Activated CD4-positive, alpha-beta T cell treated with anti-CD3 and anti-CD28 coated beads, Interleukin-2, amount 10 ng/mL, durations not matched to agents 7 days and 5 days (primary cell): ENCODE data around the gene NUP214. TPM values are rescaled to one million over a fixed set of nuclear protein-coding genes. Genes with fewer than 3 reads are reported as not detected.
"Not testable (repeated sequence)": the region's sequence is repeated elsewhere in the genome, so short reads cannot be mapped to it uniquely, and the experiment has no call there.

ENCODE experiments used
- CTCF ChIA-PET: fragments of 350-600 bp; sonication (Branson Sonifier 250); formaldehyde crosslinking; loops from one replicate; lab custom pipeline; 2021; ENCODE audit warnings: antibody characterized with exemption; lab: Charles Lee
- POLR2A ChIA-PET: fragments of 350-600 bp; sonication (Branson Sonifier 250); formaldehyde crosslinking; loops from one replicate; lab custom pipeline; 2021; ENCODE audit warnings: antibody characterized with exemption; lab: Charles Lee
- DNase-seq: peaks from one replicate; pipeline ENCODE4 v3.0.0-alpha.2; 2020
- H3K27ac Mint-ChIP-seq: one replicate; pipeline ENCODE4 v1.8.0; 2021; ENCODE audit warnings: mild to moderate bottlenecking, moderate library complexity, mixed read lengths
- H3K27me3 Mint-ChIP-seq: one replicate; pipeline ENCODE4 v1.8.0; 2021; ENCODE audit warnings: mixed read lengths
- H3K36me3 Mint-ChIP-seq: one replicate; pipeline ENCODE4 v1.8.0; 2021; ENCODE audit warnings: low read depth, mixed read lengths
- H3K4me1 Mint-ChIP-seq: one replicate; pipeline ENCODE4 v1.8.0; 2021; ENCODE audit warnings: mixed read lengths
- H3K4me3 Mint-ChIP-seq: one replicate; pipeline ENCODE4 v1.8.0; 2021; ENCODE audit warnings: mild to moderate bottlenecking, moderate library complexity, mixed read lengths
- H3K9me3 Mint-ChIP-seq: one replicate; pipeline ENCODE4 v1.8.0; 2021; ENCODE audit warnings: mixed read lengths
- total RNA-seq, 2 experiments: library from RNA; stranded (reverse); gene quantifications; one replicate each; pipeline ENCODE4 v1.2.3, GENCODE V29; 2021

The NUP214 gene
- total RNA-seq, 2 experiments from 2014 or later: 58.0 to 69.4 TPM

DNA sequence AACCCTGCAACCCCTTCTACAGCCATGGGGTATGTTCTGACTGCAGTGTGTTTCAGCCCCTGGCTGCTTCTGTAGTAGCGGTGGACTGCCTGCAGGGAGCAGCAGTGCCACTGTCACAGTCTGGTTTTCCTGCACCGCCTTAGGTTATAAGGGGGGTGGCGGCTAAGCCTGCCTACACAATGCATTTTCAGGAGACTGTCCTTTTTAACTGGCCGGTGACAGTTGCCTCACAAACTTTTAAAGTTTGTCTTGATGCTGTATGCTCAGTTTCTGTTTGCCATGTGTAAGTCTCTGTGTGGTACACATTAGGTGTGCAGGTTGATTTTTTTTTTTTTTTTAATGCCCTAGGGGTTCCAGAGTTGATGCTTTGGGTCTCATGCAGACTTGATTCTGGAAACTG is 53.0 kb downstream of the NUP214 start:
- Mint-ChIP-seq H3K27me3 (no peaks in the 10 kb centered on the region), H3K9me3 (no peaks in the 10 kb centered on the region), H3K36me3 (peaks cover 57% of the 10 kb centered on the region), H3K27ac (peak overlapping the region; percentile 52), H3K4me1 (peaks cover 8% of the 10 kb centered on the region), H3K4me3 (no peak overlapping the region)
- DNase-seq: peak; percentile 85
- ChIA-PET CTCF (interaction anchor here (0.5 to 5.8 kb wide), 6 partner anchors 72 to 286 kb away, joined by 3 to 42 read pairs (median 4); no protein-coding TSS in a partner anchor), POLR2A (no interaction called here)

DNA sequence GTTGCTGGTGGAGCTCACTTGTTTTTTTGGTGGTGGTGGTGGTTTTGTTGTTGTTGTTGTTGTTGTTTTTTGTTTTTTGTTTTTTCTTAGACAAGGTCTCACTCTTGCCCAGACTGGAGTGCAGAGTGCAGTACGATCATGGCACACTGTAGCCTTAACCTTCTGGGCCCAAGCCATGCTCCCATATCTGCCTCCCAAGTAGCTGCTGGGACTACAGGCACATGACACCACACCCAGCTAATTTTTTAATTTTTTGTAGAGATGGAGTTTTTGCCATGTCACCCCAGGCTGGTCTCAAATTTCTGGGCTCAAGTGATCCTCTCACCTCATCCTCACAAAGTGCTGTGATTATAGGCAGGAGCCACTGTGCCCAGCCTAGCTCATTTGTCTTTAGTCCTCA is 53.5 kb downstream of the NUP214 start:
- Mint-ChIP-seq H3K4me1 (peaks cover 8% of the 10 kb centered on the region), H3K9me3 (no peaks in the 10 kb centered on the region), H3K4me3 (no peak overlapping the region), H3K36me3 (peaks cover 56% of the 10 kb centered on the region), H3K27ac (peak overlapping the region; percentile 43), H3K27me3 (no peaks in the 10 kb centered on the region)
- ChIA-PET POLR2A (no interaction called here), CTCF (interaction anchor here (0.5 to 5.8 kb wide), 6 partner anchors 71 to 285 kb away, joined by 3 to 42 read pairs (median 3); no protein-coding TSS in a partner anchor)
- DNase-seq: no peak

DNA sequence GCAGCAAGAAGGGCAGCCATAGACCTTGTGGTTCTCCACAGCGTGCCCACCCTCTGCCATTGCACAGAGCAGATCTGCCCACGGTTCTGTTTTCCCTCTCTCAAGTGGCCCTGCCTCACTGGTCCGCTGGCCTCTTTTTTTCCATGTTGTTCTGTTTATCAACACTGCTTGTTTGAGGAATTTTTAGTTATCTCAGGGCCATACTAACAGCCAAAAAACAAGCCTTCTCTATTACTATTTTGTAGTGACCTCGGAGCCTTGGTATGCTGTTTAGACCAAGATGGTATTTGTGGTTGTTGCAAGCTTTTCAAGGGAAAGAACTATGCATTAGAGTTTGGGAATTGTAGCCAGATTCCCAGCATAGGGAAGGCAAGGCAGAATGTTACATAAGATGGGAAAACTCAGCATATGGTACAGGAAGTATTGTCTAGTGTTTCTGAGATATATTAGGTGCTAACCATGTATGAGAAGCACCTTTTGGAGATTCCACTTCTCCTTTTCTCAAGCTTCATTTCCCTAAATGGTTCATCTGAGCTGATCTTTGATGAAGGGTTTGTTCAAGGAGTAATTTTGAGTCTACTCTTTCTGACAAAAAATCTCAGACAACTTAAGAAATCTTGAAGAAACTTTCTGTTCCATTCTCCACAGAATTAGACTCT is 54.3 kb downstream of the NUP214 start:
- DNase-seq: no peak
- no peaks in the 10 kb centered on the region for H3K27me3 Mint-ChIP-seq
- POLR2A ChIA-PET: no interaction called here
- H3K36me3 Mint-ChIP-seq: peaks cover 54% of the 10 kb centered on the region
- H3K4me1 Mint-ChIP-seq: peaks cover 8% of the 10 kb centered on the region
- no peak overlapping the region for H3K4me3 Mint-ChIP-seq
- H3K9me3 Mint-ChIP-seq: no peaks in the 10 kb centered on the region
- peak overlapping the region; percentile 7 for H3K27ac Mint-ChIP-seq
- CTCF ChIA-PET: interaction anchor here (0.5 to 5.8 kb wide), 3 partner anchors 34 to 157 kb away, joined by 3 to 42 read pairs (median 4); no protein-coding TSS in a partner anchor

DNA sequence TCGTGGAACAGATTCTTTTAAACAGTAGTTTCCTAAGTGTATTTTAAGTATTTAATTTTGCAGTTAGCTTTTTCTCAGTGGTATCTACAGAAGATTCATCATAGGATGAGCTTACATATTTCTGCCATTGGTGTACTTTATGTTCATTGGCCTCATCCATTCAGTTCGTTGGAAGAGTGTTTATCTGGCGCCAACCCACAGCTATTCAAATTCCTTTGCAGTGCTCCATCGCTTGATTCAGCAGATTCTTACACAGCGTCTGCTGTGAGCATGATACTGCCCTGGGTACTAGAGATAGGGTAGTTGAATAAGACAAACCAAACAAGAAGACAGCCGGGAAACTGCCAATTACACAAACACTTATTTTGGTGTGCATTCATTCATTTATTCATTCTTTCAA is 55.1 kb downstream of the NUP214 start:
- Mint-ChIP-seq H3K27ac (no peak overlapping the region), H3K36me3 (peaks cover 54% of the 10 kb centered on the region), H3K4me1 (peaks cover 8% of the 10 kb centered on the region), H3K4me3 (no peak overlapping the region), H3K27me3 (no peaks in the 10 kb centered on the region), H3K9me3 (no peaks in the 10 kb centered on the region)
- DNase-seq: no peak
- ChIA-PET POLR2A (no interaction called here), CTCF (interaction anchor here (0.7 to 5.8 kb wide), 4 partner anchors 34 to 223 kb away, joined by 4 to 42 read pairs (median 5); no protein-coding TSS in a partner anchor)

DNA sequence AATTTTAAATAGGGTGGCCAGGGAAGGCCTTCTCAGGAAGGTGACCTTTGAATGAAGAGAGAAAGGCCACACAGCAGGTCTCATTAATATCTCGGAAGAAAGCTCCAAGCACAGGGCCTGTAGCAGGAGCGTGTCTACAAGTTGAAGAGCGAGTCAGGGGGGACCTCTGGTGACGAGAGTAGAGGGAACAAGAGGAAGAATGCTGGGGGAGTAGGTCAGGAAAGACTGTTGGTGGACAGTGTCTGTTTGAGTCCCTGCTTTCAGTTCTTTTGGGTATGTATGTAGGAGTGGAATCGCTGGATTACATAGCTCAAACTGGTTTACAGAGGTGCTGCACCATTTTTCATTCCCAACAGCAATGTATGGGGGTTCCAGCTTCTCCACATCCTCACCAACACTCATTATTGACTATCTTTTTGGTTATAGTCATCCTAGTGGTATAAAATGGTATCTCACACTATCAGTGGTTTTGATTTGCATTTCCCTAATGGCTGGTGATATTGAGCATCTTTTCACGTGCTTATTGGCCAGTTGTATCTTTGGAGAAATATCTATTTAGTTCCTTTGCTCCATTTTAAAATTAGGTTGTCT is 55.8 kb downstream of the NUP214 start:
- peaks cover 52% of the 10 kb centered on the region for H3K36me3 Mint-ChIP-seq

DNA sequence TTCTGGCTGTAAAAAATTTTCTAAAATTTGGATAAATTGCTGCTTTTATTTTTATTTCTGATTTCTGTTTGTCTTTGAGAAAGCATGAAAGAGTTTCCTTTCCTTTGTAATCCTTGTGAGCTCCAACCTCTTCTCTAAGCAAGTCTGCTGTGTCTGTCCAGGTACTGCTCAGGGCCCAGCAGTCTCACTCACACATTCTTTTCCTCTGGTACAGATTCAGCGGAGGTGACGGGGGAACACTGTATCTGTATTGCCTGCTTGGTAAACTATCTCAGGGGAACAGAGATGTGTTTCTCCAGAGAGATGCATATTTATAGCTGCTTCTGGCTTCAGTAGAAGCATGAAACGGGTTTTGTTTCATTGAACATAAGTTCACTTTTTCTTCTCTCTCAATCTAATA is 60.5 kb downstream of the NUP214 start:
- POLR2A ChIA-PET: no interaction called here
- no peak overlapping the region for H3K4me3 Mint-ChIP-seq
- H3K27ac Mint-ChIP-seq: no peak overlapping the region
- DNase-seq: no peak
- peaks cover 62% of the 10 kb centered on the region for H3K36me3 Mint-ChIP-seq
- H3K27me3 Mint-ChIP-seq: no peaks in the 10 kb centered on the region
- CTCF ChIA-PET: interaction anchor here (0.6 kb wide), 1 partner anchor 1194 kb away, joined by 3 read pairs; no protein-coding TSS in a partner anchor
- H3K4me1 Mint-ChIP-seq: peaks cover 2% of the 10 kb centered on the region
- H3K9me3 Mint-ChIP-seq: no peaks in the 10 kb centered on the region

More for the DNA sequence above, 55.8 kb downstream of the NUP214 start:
- no peak overlapping the region for H3K4me3 Mint-ChIP-seq
- H3K27ac Mint-ChIP-seq: no peak overlapping the region
- peaks cover 8% of the 10 kb centered on the region for H3K4me1 Mint-ChIP-seq
- POLR2A ChIA-PET: no interaction called here
- H3K9me3 Mint-ChIP-seq: no peaks in the 10 kb centered on the region
- no peaks in the 10 kb centered on the region for H3K27me3 Mint-ChIP-seq
- CTCF ChIA-PET: interaction anchor here (0.6 to 5.8 kb wide), 9 partner anchors 11 to 255 kb away, joined by 3 to 42 read pairs (median 4); no protein-coding TSS in a partner anchor
- no peak for DNase-seq

DNA sequence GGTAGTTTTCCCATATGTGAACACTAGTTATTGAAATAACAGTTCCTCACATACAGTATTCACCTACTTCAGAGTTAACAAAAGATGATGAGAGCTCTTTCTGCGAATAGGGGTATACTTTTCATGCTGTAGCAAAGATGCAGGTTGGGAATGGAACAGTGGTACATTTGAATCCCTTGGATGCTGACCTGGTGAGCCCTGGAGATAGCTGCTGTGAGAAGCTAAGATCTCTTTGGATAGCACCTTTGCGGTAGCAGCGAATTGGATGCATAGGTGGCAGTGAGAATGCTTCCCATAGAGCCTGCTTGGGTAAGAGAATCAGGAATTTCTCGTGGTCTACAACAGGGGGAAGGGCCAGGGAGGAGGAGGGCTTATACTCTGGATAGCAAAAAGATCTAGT is 61.2 kb downstream of the NUP214 start:
- POLR2A ChIA-PET: no interaction called here
- CTCF ChIA-PET: no interaction called here
- Mint-ChIP-seq H3K9me3 (no peaks in the 10 kb centered on the region), H3K36me3 (peaks cover 59% of the 10 kb centered on the region), H3K27me3 (no peaks in the 10 kb centered on the region), H3K4me3 (no peak overlapping the region), H3K4me1 (peaks cover 2% of the 10 kb centered on the region), H3K27ac (no peak overlapping the region)
- no peak for DNase-seq

DNA sequence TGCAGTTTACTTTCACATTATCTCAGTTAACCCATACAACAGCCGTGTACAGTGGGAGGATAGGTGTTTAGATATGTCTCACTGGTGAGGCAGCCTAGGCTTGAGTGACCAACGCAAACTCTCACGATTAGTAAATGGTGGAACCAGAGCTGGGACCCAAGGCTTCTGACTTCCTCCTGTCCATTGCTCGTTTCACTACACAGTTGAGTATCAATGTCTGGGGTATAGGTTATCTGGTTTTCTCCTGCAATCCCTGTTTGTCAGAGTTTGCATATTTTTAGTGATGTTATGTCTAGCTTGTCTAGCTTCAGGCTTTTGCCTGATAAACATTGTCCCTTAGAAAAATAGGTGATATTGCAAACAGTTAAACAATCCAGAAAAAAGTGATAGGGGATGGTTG is 62.6 kb downstream of the NUP214 start:
- Mint-ChIP-seq H3K27me3 (no peaks in the 10 kb centered on the region), H3K4me3 (no peak overlapping the region), H3K4me1 (peaks cover 2% of the 10 kb centered on the region), H3K9me3 (no peaks in the 10 kb centered on the region), H3K27ac (no peak overlapping the region), H3K36me3 (peaks cover 55% of the 10 kb centered on the region)
- no peak for DNase-seq
- POLR2A ChIA-PET: no interaction called here
- CTCF ChIA-PET: interaction anchor here (1.0 kb wide), 1 partner anchor 13 kb away, joined by 3 read pairs; no protein-coding TSS in a partner anchor

DNA sequence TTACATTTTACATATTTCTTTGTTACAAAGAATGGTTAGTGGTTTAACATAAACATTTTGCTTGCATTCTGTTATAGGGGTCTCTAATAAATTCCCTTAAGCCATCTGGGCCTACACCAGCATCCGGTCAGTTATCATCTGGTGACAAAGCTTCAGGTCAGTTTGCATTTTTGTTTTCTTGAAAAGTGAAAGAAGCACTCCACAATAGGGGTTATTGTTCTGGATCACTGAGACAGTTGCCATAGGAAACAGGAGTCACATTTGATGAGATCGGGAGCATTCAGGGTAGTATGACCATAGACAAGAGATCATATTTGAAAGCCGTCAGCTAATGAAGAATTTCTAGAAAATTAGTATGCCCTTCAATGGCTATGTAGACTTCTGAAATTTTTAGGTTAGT is 63.6 kb downstream of the NUP214 start:
- Mint-ChIP-seq H3K4me1 (peaks cover 2% of the 10 kb centered on the region), H3K27ac (no peak overlapping the region), H3K9me3 (no peaks in the 10 kb centered on the region), H3K4me3 (no peak overlapping the region), H3K27me3 (no peaks in the 10 kb centered on the region), H3K36me3 (peaks cover 58% of the 10 kb centered on the region)
- ChIA-PET POLR2A (no interaction called here), CTCF (interaction anchor here (1.0 kb wide), 1 partner anchor 12 kb away, joined by 3 read pairs; no protein-coding TSS in a partner anchor)
- no peak for DNase-seq

DNA sequence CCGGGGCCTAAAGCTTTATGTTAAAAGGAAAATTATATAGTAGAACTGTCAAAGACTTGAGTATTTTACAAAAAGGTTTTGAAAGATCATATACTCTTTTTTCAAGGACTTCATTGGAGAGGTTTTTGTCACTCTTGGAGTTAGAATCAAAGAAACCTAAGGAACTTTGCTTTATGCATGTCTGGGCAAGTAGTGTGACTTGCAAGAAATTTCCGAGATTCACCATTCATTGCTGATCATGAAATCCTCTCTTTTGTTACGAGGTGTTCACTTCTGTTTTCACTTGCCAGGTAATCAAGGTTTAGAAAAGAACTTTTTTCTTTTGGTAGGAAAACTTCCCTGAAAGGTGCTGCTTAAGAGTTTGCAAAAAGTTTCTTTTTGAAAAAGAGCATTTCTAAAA is 64.8 kb downstream of the NUP214 start:
- Mint-ChIP-seq H3K36me3 (peaks cover 61% of the 10 kb centered on the region), H3K27me3 (no peaks in the 10 kb centered on the region)

DNA sequence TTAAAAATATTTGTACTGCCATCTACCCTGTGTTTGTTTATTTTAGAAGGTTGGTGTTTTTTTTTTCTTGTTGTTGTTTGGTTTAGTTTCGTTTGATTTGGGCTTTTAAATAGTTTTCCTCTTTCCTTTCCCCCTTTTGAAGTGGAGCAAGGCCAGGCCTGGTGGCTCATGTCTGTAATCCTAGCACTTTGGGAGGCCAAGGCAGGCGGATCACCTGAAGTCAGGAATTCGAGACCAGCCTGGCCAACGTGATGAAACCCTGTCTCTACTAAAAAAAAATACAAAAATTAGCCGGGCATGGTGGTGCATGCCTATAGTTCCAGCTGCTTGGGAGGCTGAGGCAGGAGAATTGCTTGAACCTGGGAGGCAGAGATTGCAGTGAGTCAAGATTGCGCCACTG is 65.6 kb downstream of the NUP214 start:
- H3K27ac Mint-ChIP-seq, H3K4me3 Mint-ChIP-seq, H3K27me3 Mint-ChIP-seq, DNase-seq, H3K4me1 Mint-ChIP-seq, H3K9me3 Mint-ChIP-seq: not testable (repeated sequence)
- POLR2A ChIA-PET: interaction anchor here (0.6 kb wide), 1 partner anchor 45 kb away, joined by 5 read pairs; no protein-coding TSS in a partner anchor
- H3K36me3 Mint-ChIP-seq: peaks cover 58% of the 10 kb centered on the region
- CTCF ChIA-PET: interaction anchor here (2.0 kb wide), 1 partner anchor 15 kb away, joined by 5 read pairs; no protein-coding TSS in a partner anchor

More for the DNA sequence above, 64.8 kb downstream of the NUP214 start:
- CTCF ChIA-PET: no interaction called here
- Mint-ChIP-seq H3K27ac (no peak overlapping the region), H3K4me1 (peaks cover 2% of the 10 kb centered on the region), H3K9me3 (no peaks in the 10 kb centered on the region), H3K4me3 (no peak overlapping the region)
- DNase-seq: no peak
- POLR2A ChIA-PET: no interaction called here

DNA sequence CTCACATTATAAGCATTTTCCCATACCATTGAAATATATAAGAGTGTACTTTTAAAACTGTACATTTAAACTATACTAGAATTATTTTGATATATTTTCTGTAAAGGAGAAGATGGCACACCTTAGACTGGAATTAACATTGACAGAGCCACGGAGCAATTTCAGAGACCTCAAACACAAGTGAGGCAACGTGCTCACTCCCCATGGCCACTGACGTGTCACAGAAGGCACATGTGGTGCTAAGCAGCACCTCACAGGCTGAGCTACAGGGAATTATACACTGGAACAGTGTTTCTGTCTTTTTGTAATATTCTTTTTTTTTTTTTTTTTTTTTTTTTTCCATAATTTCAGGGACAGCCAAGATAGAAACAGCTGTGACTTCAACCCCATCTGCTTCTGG is 66.5 kb downstream of the NUP214 start:
- peaks cover 53% of the 10 kb centered on the region for H3K36me3 Mint-ChIP-seq
- POLR2A ChIA-PET: no interaction called here
- no peaks in the 10 kb centered on the region for H3K27me3 Mint-ChIP-seq
- peaks cover 2% of the 10 kb centered on the region for H3K4me1 Mint-ChIP-seq
- no peaks in the 10 kb centered on the region for H3K9me3 Mint-ChIP-seq
- no peak for DNase-seq
- H3K4me3 Mint-ChIP-seq: no peak overlapping the region
- no peak overlapping the region for H3K27ac Mint-ChIP-seq
- CTCF ChIA-PET: interaction anchor here (2.0 kb wide), 1 partner anchor 15 kb away, joined by 5 read pairs; no protein-coding TSS in a partner anchor

DNA sequence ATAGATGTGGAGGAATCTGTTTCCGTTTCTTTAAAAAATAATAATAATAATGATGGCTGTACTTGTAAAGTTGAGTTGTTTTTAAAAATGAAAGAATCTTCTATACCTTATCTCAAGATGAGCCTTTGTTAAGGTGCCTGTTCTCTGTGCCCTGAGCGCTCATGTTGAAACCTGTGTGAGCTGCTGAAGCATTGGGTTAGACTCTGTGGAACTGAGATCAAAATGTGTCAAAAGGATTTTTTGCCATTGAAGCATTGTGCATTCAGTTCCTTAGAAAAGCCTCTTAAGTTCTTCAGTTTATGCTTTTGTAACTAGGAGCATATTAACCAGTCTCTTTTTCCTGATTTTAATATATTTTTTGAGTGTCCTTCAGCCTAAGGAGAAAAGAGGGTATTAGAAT is 67.7 kb downstream of the NUP214 start:
- DNase-seq: no peak
- CTCF ChIA-PET: interaction anchor here (0.6 to 0.8 kb wide), 2 partner anchors 12 kb away, joined by 3 to 4 read pairs; no protein-coding TSS in a partner anchor
- Mint-ChIP-seq H3K9me3 (no peaks in the 10 kb centered on the region), H3K4me1 (peaks cover 2% of the 10 kb centered on the region), H3K27ac (no peak overlapping the region), H3K27me3 (no peaks in the 10 kb centered on the region), H3K4me3 (no peak overlapping the region), H3K36me3 (peaks cover 56% of the 10 kb centered on the region)
- POLR2A ChIA-PET: no interaction called here
